GM12878 (cell line): ENCODE results near the gene PGC.

Experiments
- CREB1 ChIP-seq: IDR thresholded peaks from 2 replicates; pipeline ENCODE4 v1.6.1; 2012; ENCODE audit warnings: low read depth, mild to moderate bottlenecking, inconsistent platforms
- MYC ChIP-seq: IDR thresholded peaks from 2 replicates; pipeline ENCODE4 v1.6.1; 2011; ENCODE audit warnings: mild to moderate bottlenecking, low read length, moderate library complexity, inconsistent platforms; ENCODE audit not compliant: insufficient read depth, insufficient replicate concordance, insufficient read length, severe bottlenecking
- TF ChIP-seq, protein P1 (sequence below), 3 experiments: IDR thresholded peaks in 2 of 3; conservative IDR thresholded peaks in 1 of 3; 2 replicates each; pipeline ENCODE4 v1.5.1; 2011; ENCODE audit warnings: low read depth in 3 of 3, low read length in 3 of 3, mild to moderate bottlenecking in 3 of 3, control low read depth in 2 of 3, moderate library complexity in 2 of 3, inconsistent platforms in 1 of 3, mixed read lengths in 1 of 3; ENCODE audit not compliant: control insufficient read depth in 2 of 3, insufficient read depth in 1 of 3; ENCODE audit errors: extremely low read depth in 1 of 3

DNA sequence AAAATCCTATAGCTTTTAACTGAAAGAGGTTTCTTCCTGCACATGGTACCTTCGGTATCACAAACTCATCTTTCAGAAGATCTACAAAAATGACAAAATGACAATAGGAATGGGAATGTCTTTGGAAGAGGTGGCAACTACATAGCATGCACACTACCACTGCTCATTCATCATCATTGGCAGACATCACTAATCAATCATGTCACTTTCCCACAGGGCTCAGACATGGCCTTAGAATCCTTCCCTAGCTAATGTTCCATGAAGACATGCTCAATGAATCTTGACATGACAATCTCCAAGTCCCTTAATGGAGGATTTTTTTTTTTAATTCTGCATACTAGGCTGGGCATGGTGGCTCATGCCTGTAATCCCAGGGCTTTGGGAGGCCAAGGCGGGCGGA lies 3.2 kb upstream of the PGC start:
- TF ChIP-seq CREB1 (no peak), MYC (no peak)
- TF ChIP-seq, protein P1, sequence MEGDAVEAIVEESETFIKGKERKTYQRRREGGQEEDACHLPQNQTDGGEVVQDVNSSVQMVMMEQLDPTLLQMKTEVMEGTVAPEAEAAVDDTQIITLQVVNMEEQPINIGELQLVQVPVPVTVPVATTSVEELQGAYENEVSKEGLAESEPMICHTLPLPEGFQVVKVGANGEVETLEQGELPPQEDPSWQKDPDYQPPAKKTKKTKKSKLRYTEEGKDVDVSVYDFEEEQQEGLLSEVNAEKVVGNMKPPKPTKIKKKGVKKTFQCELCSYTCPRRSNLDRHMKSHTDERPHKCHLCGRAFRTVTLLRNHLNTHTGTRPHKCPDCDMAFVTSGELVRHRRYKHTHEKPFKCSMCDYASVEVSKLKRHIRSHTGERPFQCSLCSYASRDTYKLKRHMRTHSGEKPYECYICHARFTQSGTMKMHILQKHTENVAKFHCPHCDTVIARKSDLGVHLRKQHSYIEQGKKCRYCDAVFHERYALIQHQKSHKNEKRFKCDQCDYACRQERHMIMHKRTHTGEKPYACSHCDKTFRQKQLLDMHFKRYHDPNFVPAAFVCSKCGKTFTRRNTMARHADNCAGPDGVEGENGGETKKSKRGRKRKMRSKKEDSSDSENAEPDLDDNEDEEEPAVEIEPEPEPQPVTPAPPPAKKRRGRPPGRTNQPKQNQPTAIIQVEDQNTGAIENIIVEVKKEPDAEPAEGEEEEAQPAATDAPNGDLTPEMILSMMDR (IDR thresholded peaks at IDR 0.05 in 2 of 3, conservative IDR thresholded peaks at IDR 0.05 in 1 of 3; ENCODE audit: control insufficient read depth in 2 of 3, extremely low read depth in 1 of 3, insufficient read depth in 1 of 3, low read depth in 3 of 3, low read length in 3 of 3), result no peak
